H9 (cell line): ENCODE measurements around the gene TCIRG1. TPM values are rescaled to one million over a fixed set of nuclear protein-coding genes. Genes with fewer than 3 reads are reported as not detected.

Experiments
- DNase-seq: peaks from one replicate; pipeline ENCODE4 v3.0.0-alpha.2; 2017
- H2AFZ ChIP-seq: one replicate; pipeline ENCODE4 v1.6.1; 2013; ENCODE audit warnings: mild to moderate bottlenecking, low read length, control low read depth, moderate library complexity
- H2AK5ac ChIP-seq: 2 replicates; pipeline ENCODE4 v1.6.1; 2013; ENCODE audit warnings: low read length, control low read depth, mixed read lengths; ENCODE audit not compliant: insufficient read length
- H2BK120ac ChIP-seq: one replicate; pipeline ENCODE4 v1.6.1; 2013; ENCODE audit warnings: low read depth, mild to moderate bottlenecking, low read length, control low read depth, inconsistent platforms; ENCODE audit not compliant: poor library complexity, severe bottlenecking
- H2BK12ac ChIP-seq: 2 replicates; pipeline ENCODE4 v1.6.1; 2013; ENCODE audit warnings: low read length, control low read depth, mixed read lengths, low read depth; ENCODE audit not compliant: insufficient read length
- H2BK15ac ChIP-seq: 2 replicates; pipeline ENCODE4 v1.6.1; 2013; ENCODE audit warnings: low read depth, low read length, control low read depth
- H2BK20ac ChIP-seq: one replicate; pipeline ENCODE4 v1.6.1; 2013; ENCODE audit warnings: low read depth, mild to moderate bottlenecking, low read length, control low read depth, inconsistent platforms; ENCODE audit not compliant: poor library complexity, severe bottlenecking
- H2BK5ac ChIP-seq: 2 replicates; pipeline ENCODE4 v1.6.1; 2013; ENCODE audit warnings: low read length, control low read depth, mixed read lengths; ENCODE audit not compliant: insufficient read length
- H3K14ac ChIP-seq: 2 replicates; pipeline ENCODE4 v1.6.1; 2013; ENCODE audit warnings: low read length, control low read depth; ENCODE audit not compliant: insufficient read depth
- H3K18ac ChIP-seq: 2 replicates; pipeline ENCODE4 v1.6.1; 2013; ENCODE audit warnings: low read depth, mild to moderate bottlenecking, mixed read lengths, low read length, control low read depth; ENCODE audit not compliant: insufficient read length
- H3K23ac ChIP-seq: 2 replicates; pipeline ENCODE4 v1.6.1; 2013; ENCODE audit warnings: low read length, control low read depth, mixed read lengths, low read depth; ENCODE audit not compliant: insufficient read length
- H3K23me2 ChIP-seq: 2 replicates; pipeline ENCODE4 v1.6.1; 2013; ENCODE audit warnings: low read depth, mild to moderate bottlenecking, mixed read lengths, low read length, control low read depth; ENCODE audit not compliant: insufficient read length, poor library complexity, severe bottlenecking
- H3K27ac ChIP-seq: 2 replicates; pipeline ENCODE4 v1.5.1; 2013; ENCODE audit warnings: low read length, control low read depth, mixed read lengths, low read depth; ENCODE audit not compliant: insufficient read length
- H3K27me3 ChIP-seq: 2 replicates; pipeline ENCODE4 v1.6.1; 2013; ENCODE audit warnings: low read length, control low read depth, inconsistent platforms; ENCODE audit not compliant: insufficient read depth
- H3K4ac ChIP-seq: 2 replicates; pipeline ENCODE4 v1.6.1; 2013; ENCODE audit warnings: low read depth, mild to moderate bottlenecking, control low read depth, inconsistent platforms, low read length, moderate library complexity
- H3K4me1 ChIP-seq: 2 replicates; pipeline ENCODE4 v1.6.1; 2013; ENCODE audit warnings: low read length, control low read depth, inconsistent platforms; ENCODE audit not compliant: insufficient read depth
- H3K4me2 ChIP-seq: 2 replicates; pipeline ENCODE4 v1.6.1; 2013; ENCODE audit warnings: low read length, control low read depth, mixed read lengths; ENCODE audit not compliant: insufficient read length, insufficient read depth
- H3K56ac ChIP-seq: 2 replicates; pipeline ENCODE4 v1.6.1; 2013; ENCODE audit warnings: low read depth, mild to moderate bottlenecking, mixed read lengths, low read length, control low read depth; ENCODE audit not compliant: insufficient read length
- H3K79me1 ChIP-seq: 2 replicates; pipeline ENCODE4 v1.6.1; 2013; ENCODE audit warnings: low read depth, mild to moderate bottlenecking, moderate library complexity, low read length, control low read depth, inconsistent platforms; ENCODE audit not compliant: insufficient read depth, poor library complexity, severe bottlenecking
- H3K79me2 ChIP-seq: 2 replicates; pipeline ENCODE4 v1.6.1; 2013; ENCODE audit warnings: low read length, control low read depth, inconsistent platforms; ENCODE audit not compliant: insufficient read depth
- H3K9ac ChIP-seq: 2 replicates; pipeline ENCODE4 v1.6.1; 2013; ENCODE audit warnings: low read length, control low read depth, mixed read lengths; ENCODE audit not compliant: insufficient read length; ENCODE audit errors: extremely low read depth
- H3K9me3 ChIP-seq: one replicate; pipeline ENCODE4 v1.6.1; 2013; ENCODE audit warnings: low read depth, low read length, inconsistent platforms; ENCODE audit not compliant: control insufficient read depth
- H3T11ph ChIP-seq: one replicate; pipeline ENCODE4 v1.6.1; 2013; ENCODE audit warnings: mild to moderate bottlenecking, low read length, control low read depth, inconsistent platforms
- H4K20me1 ChIP-seq: one replicate; pipeline ENCODE4 v1.6.1; 2013; ENCODE audit not compliant: control insufficient read depth, insufficient read length, insufficient read depth
- H4K5ac ChIP-seq: 2 replicates; pipeline ENCODE4 v1.6.1; 2013; ENCODE audit warnings: low read depth, mild to moderate bottlenecking, mixed read lengths, low read length, control low read depth; ENCODE audit not compliant: insufficient read length
- H4K8ac ChIP-seq: replicated peaks from 2 replicates; pipeline ENCODE4 v1.6.1; 2013; ENCODE audit warnings: low read length, control low read depth, mixed read lengths, low read depth; ENCODE audit not compliant: insufficient read length
- H4K91ac ChIP-seq: 2 replicates; pipeline ENCODE4 v1.6.1; 2013; ENCODE audit warnings: low read depth, mild to moderate bottlenecking, moderate library complexity, mixed read lengths, low read length, control low read depth; ENCODE audit not compliant: insufficient read length
- H3K27ac Mint-ChIP-seq, 3 experiments: 2 replicates in 2 of 3; 3 replicates in 1 of 3; pipeline ENCODE4 v1.8.0; 2020 to 2021; ENCODE audit warnings: mixed read lengths in 3 of 3, mild to moderate bottlenecking in 1 of 3, moderate library complexity in 1 of 3
- H3K27me3 Mint-ChIP-seq: 2 replicates; pipeline ENCODE4 v1.8.0; 2021; ENCODE audit warnings: low read depth, mild to moderate bottlenecking, moderate library complexity, mixed read lengths
- H3K36me3 Mint-ChIP-seq, 3 experiments: 2 replicates in 2 of 3; 3 replicates in 1 of 3; pipeline ENCODE4 v1.8.0; 2020 to 2021; ENCODE audit warnings: low read depth in 3 of 3, mixed read lengths in 3 of 3; ENCODE audit not compliant: insufficient read depth in 1 of 3
- H3K4me1 Mint-ChIP-seq, 2 experiments: 2 replicates each; pipeline ENCODE4 v1.8.0; 2020; ENCODE audit warnings: mixed read lengths in 2 of 2
- H3K4me3 Mint-ChIP-seq, 2 experiments: 2 replicates in 1 of 2; 3 replicates in 1 of 2; pipeline ENCODE4 v1.8.0; 2020 to 2021; ENCODE audit warnings: mild to moderate bottlenecking in 2 of 2, mixed read lengths in 2 of 2, moderate library complexity in 1 of 2
- H3K9me3 Mint-ChIP-seq, 2 experiments: 2 replicates in 1 of 2; 3 replicates in 1 of 2; pipeline ENCODE4 v1.8.0; 2020; ENCODE audit warnings: mild to moderate bottlenecking in 2 of 2, mixed read lengths in 2 of 2, moderate library complexity in 1 of 2
- CTCF ChIP-seq: fragments of 200-600 bp; sonication (generic); conservative IDR thresholded peaks from 3 replicates; pipeline ENCODE4 v1.8.0; 2021; ENCODE audit warnings: antibody characterized with exemption, mild to moderate bottlenecking
- WGBS: extraction: QIAGEN DNeasy Blood & Tissue Kit; methylation state at CpG from one replicate; pipeline ENCODE4 v1.1.7; 2013; ENCODE audit warnings: missing lambda C conversion rate, low lambda C conversion rate, mixed read lengths; ENCODE audit not compliant: insufficient read length; ENCODE audit errors: extremely low coverage; 5-methylcytosine and 5-hydroxymethylcytosine counted together
- total RNA-seq: library from RNA; stranded (reverse); gene quantifications from 2 replicates; pipeline ENCODE4 v1.2.1, GENCODE V29; 2021

The TCIRG1 gene
- total RNA-seq, 1 experiment from 2014 or later, result 24.4 TPM

- H3K9me3 ChIP-seq, result no peaks in the 10 kb centered on the region
- H3K56ac ChIP-seq, result no peak overlapping the region
- no peaks in the 10 kb centered on the region for H3K27me3 ChIP-seq
- DNase-seq, result peak; percentile 30
- H3K18ac ChIP-seq, result no peak overlapping the region
- H3K4me1 Mint-ChIP-seq, result peaks cover 6 to 11% of the 10 kb centered on the region in 2 experiments
- H3K9me3 Mint-ChIP-seq, result no peaks in the 10 kb centered on the region
- no peak overlapping the region for H4K91ac ChIP-seq
- no peaks in the 10 kb centered on the region for H3K23me2 ChIP-seq
- H3T11ph ChIP-seq, result no peak overlapping the region
- H3K79me1 ChIP-seq, result no peaks in the 10 kb centered on the region
- H2BK5ac ChIP-seq, result no peak overlapping the region
- H3K27ac ChIP-seq, result no peak overlapping the region
- H3K9ac ChIP-seq, result no peak overlapping the region
- H2AFZ ChIP-seq, result no peak overlapping the region
- no peak overlapping the region for H2BK12ac ChIP-seq
- H4K5ac ChIP-seq, result no peak overlapping the region
- no peak overlapping the region for H2BK20ac ChIP-seq
- H3K79me2 ChIP-seq, result no peaks in the 10 kb centered on the region
- H2BK15ac ChIP-seq, result no peak overlapping the region
- WGBS, result no CpG with 5 or more reads among the region's 35 CpGs
- H3K4me3 Mint-ChIP-seq, result no peak overlapping the region
- H3K27me3 Mint-ChIP-seq, result no peaks in the 10 kb centered on the region; the same call in 1 of the 2 replicates
- H3K23ac ChIP-seq, result no peak overlapping the region
- H3K14ac ChIP-seq, result no peak overlapping the region
- peaks cover 3 to 23% (median 4%) of the 10 kb centered on the region in 3 experiments; a peak in 5 of 7 replicates for H3K36me3 Mint-ChIP-seq
- peaks cover 2% of the 10 kb centered on the region for H4K20me1 ChIP-seq
- H2AK5ac ChIP-seq, result no peak overlapping the region
- H3K4me2 ChIP-seq, result no peak overlapping the region
- H2BK120ac ChIP-seq, result no peak overlapping the region
- no peak overlapping the region for H4K8ac ChIP-seq
- no peak overlapping the region for H3K4ac ChIP-seq
- TF ChIP-seq CTCF, result no peak
- H3K4me1 ChIP-seq, result no peaks in the 10 kb centered on the region
- no peak overlapping the region for H3K27ac Mint-ChIP-seq
These were observed 10.1 kb downstream of the TCIRG1 start for GRCh38 chr11:68048681-68049508.
